SK-MEL-5 (cell line): ENCODE data around the gene MFRP. TPM values are rescaled to one million over a fixed set of nuclear protein-coding genes. Genes with fewer than 3 reads are reported as not detected.

ENCODE experiments used
- DNase-seq: peaks from one replicate; pipeline ENCODE4 v3.0.0-alpha.2; 2016; ENCODE audit warnings: low read depth, low spot score
- in situ Hi-C: cut with HindIII; loops from 2 replicates; pipeline ENCODE4 v1.10.0; 2016; ENCODE audit warnings: low sequenced_read_pairs, high pct_unique_total_duplicates, low pct_unique_long_range_greater_than_20kb
- total RNA-seq: library from RNA; depleted of rRNA; stranded (reverse); fragments of >200 nt; shearing (Covaris generic); gene quantifications from 2 replicates; pipeline ENCODE4 v1.2.3, GENCODE V29; 2014

MFRP gene
- total RNA-seq, 1 experiment from 2014 or later: not detected

- DNase-seq: peak; percentile 88
Observed at GRCh38 chr11:119315131-119316015, 31.1 kb downstream of the MFRP start.

DNA sequence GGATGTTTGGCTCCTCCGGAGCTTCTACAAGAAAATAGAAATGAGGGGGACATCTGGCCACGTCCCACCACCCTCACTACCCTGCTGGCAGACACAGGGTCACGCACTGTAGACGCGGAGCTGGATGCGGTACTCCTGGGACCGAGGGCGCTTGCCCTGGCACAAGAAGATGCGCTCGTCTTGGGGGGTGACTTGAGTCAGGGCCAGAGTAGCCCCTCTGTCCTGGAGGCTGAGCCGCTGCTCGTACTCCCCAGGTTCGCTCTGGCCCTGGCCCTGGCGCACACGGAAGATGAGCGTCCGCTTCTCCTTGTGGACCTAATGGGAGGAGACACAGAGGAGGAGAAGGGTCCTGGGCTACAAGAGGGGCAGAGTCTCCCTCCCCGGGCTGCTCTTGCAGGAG is 31.8 kb downstream of the MFRP start:
- in situ Hi-C loops: no loop called here
- no peak for DNase-seq

More at GRCh38 chr11:119315131-119316015, 31.1 kb downstream of the MFRP start:
- in situ Hi-C loops: no loop called here

- no peak for DNase-seq
- in situ Hi-C loops: no loop called here
Observed at GRCh38 chr11:119310682-119311052, 35.8 kb downstream of the MFRP start.

GRCh38 chr11:119309953-119310681 is 36.4 kb downstream of the MFRP start:
- no peak for DNase-seq
- in situ Hi-C loops: no loop called here

DNA sequence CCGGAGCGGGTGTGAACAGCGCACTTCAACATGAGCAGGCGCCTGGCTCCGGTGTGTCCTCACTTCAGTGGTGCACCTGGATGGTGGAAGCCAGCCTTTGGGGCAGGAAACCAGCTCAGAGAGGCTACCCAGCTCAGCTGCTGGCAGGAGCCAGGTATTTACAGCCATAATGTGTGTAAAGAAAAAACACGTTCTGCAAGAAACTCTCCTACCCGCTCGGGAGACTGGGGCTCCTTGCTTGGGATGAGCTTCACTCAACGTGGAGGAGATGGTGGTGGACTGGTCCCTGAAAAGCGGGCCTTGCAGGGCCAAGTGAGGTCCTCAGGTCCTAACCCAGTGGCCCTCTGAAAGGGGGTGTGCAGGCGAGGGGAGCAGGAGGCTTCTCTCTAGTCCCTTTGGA is 37.1 kb downstream of the MFRP start:
- in situ Hi-C loops: no loop called here
- DNase-seq: no peak

DNA sequence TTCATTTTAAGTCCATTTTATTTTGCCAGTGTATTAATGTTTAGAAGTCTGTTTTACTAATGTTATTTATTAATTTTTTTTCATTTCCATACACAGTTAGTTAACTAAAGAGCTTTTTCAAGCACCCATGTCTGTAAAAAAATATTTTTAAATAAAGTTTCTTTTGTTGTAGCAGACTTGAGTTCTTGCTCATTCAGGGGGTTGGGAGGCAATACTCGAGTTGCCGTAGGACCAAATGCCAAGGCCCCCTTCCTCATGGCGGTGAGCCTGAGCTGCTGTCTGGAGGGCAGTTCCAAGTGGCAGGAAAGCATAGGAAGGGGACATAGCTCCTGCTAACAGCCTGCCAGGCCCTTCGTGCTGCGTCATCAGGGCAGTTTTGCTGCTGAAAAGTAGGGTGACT is 38.5 kb downstream of the MFRP start:
- in situ Hi-C loops: no loop called here
- DNase-seq: no peak

DNA sequence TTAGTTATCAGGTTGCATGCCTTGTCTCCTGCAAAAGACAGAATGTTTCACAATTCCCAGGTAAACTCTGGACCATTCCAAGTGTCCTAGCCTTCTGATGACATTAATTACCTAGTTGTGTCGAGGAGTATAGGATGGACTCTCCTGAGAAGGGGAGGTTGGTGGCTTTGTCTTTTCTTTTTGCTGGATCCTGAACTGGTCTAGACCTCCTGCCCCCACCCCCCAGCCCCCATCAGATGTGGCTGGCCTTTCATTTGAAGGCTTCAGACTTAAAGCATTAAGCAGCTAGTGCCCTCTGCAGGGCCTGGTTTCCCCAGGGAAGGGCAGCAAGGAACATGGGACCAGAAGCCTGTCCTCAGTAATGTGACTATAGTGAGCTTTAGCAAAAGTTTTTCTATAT is 39.3 kb downstream of the MFRP start:
- DNase-seq: peak; percentile 45
- in situ Hi-C loops: no loop called here

GRCh38 chr11:119306373-119306890 is 40.1 kb downstream of the MFRP start:
- DNase-seq: peak; percentile 73
- in situ Hi-C loops: no loop called here

DNA sequence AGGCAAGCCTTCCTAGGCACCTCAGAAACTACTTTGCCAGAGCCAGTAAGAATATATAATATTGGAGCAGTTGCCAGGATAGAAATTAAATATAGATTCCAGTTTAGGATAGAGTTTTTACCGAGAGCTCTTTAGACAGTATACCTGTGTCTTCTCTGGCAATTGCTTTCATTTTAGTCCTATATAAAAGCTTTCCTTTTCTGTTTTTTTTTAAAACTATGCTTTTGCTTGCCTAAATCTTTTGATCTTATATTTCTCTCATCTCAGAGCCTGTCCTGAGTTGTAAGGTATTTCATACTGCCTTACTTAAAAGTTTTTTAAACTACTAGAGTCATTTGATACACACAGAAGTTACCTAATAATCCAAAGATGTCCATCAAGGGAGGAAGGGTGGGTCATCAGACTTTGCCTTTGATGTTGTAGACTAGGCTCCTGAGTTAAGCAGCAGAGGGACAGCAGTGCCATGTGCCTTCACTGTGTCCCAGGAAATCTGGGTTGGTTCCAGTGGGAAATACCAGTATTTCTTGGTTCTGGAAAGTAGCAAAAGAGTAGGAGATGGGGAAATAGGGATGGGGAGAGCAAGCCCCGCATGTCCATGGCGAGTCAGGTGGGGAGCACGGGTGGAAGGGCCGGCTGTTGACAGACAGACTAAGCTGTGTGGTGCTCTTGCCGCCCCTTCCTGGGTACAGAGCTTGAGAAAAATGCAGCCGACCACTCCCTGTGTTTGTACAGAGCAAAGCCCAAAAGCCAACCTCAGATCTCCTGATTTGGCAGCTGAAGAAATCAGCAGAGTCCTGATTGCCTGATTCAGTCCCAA is 40.7 kb downstream of the MFRP start:
- in situ Hi-C loops: no loop called here

DNA sequence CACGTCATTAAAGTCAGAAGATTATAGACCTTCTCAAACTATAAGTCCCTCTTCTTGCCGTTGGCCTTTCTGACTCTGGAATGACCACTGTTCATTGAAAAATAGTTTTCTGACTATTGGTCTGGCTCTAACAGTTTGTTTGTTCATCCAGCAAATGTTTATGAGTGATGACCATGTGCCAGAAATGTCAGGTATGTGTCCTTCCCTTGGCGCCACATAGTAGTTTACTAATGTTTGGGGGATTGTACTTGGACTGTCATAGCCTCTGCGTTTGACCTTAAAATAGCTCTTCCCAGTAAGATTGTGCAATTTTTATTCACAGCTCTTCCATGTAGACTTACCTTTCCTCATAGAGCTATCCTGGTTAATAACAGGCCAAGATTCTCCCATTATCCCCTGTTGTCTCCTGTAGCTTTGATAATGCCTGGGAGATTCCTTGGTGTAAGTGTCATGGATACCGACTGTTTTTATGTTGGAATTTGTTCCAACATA is 43.2 kb downstream of the MFRP start:
- in situ Hi-C loops: no loop called here
- no peak for DNase-seq

More for the DNA sequence above, 40.7 kb downstream of the MFRP start:
- no peak for DNase-seq

DNA sequence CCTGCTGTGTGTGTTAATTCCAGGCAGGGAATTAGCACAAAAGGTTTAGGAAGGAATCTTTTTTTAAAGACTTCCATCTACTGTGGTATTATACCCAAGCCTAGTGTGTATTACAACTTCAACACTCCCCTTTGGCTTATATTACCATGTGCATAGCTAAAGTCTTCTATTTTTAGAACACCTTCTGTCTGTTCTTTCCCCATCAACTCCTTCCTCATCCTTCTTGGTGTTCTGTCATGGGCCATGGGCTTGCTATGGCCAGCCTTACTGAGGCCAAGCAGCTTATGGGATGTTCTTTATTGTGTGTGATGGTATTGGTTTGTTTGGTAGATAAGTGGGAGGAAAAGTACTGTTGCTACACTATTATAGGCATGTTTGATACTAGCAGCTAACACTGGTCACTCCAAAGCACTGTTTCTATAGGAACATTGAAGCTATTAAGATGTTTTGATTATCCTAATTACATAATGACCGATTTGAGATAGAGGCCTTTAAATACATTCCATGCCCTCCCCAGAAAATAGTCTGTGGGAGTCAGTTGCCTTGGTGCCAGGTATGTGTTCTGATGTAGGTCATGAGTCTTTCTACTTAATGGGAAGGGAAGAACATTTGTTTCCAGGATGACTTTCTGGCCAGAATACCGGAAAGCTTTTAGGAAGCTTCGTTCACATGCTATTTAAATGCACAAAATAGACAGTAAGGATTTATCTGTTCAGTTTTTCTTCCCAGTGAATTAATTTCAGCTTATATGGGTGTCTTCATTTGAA is 46.1 kb downstream of the MFRP start:
- no peak for DNase-seq
- in situ Hi-C loops: no loop called here

DNA sequence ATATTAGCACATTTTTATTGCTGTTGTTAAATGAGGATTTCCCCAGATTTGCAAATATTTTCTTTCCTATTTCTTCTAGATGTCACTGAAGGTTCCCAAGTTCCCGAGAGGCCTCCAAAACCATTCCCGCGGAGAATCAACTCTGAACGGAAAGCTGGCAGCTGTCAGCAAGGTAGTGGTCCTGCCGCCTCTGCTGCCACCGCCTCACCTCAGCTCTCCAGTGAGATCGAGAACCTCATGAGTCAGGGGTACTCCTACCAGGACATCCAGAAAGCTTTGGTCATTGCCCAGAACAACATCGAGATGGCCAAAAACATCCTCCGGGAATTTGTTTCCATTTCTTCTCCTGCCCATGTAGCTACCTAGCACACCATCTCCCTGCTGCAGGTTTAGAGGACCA is 47.1 kb downstream of the MFRP start:
- no peak for DNase-seq
- in situ Hi-C loops: no loop called here

DNA sequence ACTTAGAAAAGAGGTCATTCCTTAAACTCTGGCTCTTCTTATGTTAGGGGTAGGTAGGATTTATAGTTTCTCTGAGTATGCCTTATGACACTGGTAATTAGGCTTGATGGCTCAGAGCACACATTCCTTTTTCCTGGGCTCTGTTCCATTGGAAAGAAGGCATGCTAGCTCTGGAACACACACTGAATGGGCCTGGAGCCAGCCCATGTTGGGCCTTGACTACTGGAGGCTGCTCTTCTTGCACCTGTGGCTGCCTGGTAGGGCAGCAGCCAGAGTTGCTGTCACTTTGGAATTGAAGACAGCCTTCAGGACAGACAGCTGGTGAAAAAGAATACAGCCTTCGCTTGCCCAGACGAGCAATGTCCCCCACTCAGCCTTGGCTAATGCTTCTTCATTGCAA is 47.8 kb downstream of the MFRP start:
- no peak for DNase-seq
- in situ Hi-C loops: no loop called here

- in situ Hi-C loops: no loop called here
- no peak for DNase-seq
Observed at GRCh38 chr11:119297938-119298337, 48.6 kb downstream of the MFRP start.

- no peak for DNase-seq
Observed at GRCh38 chr11:119295178-119295577, 51.3 kb downstream of the MFRP start.

DNA sequence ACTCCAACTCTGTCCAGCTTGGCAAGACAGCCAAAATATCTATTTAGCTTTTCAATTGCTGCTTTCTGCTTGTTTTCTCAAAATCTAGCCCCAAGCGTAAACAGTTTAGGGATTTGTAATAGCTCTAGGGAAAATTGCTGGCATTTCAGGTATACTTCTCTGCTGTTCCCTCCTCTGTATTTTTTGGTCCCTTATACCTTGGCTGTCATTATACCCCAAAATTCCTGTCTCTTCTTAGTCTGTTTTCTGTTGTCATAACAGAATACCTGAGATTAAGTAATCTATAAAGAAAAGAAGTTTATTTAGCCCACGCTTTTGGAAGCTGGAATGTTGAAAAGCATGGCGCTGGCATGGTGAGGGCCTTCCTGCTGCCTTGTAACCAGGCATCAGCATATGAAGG is 53.0 kb downstream of the MFRP start:
- DNase-seq: no peak
- in situ Hi-C loops: no loop called here

More at GRCh38 chr11:119295178-119295577, 51.3 kb downstream of the MFRP start:
- in situ Hi-C loops: no loop called here

- in situ Hi-C loops: no loop called here
- no peak for DNase-seq
Observed at GRCh38 chr11:119290894-119291497, 55.5 kb downstream of the MFRP start.
